PC-9 (cell line): ENCODE data around the gene SON. TPM values are rescaled to one million over a fixed set of nuclear protein-coding genes. Genes with fewer than 3 reads are reported as not detected.
"Not testable (repeated sequence)": the region's sequence is repeated elsewhere in the genome, so short reads cannot be mapped to it uniquely, and the experiment has no call there.

Experiments
- BruUV-seq: library from RNA; stranded (reverse); fragments of 400-500 nt; replicated peaks from 2 replicates; lab custom pipeline; 2021; lab: Mats Ljungman, UMichigan
- CTCF ChIA-PET: fragments of 300-600 bp; sonication (Branson Sonifier 250); formaldehyde crosslinking; loops from one replicate; lab custom pipeline; 2022; ENCODE audit warnings: antibody characterized with exemption; lab: Charles Lee
- POLR2A ChIA-PET: fragments of 300-600 bp; sonication (Branson Sonifier 250); formaldehyde crosslinking; loops from one replicate; lab custom pipeline; 2022; ENCODE audit warnings: antibody characterized with exemption; ENCODE audit not compliant: unreplicated experiment; lab: Charles Lee
- DNase-seq, 2 experiments: peaks; one replicate each; pipeline versions ENCODE4 v3.0.0 to v3.0.0-alpha.2; 2015 to 2022; ENCODE audit warnings: mixed read lengths in 1 of 2
- H2AFZ ChIP-seq: fragments of 200-600 bp; sonication (generic); 2 replicates; pipeline ENCODE4 v1.8.1; 2017; ENCODE audit warnings: antibody characterized with exemption
- H3F3A ChIP-seq: fragments of 200-600 bp; sonication (generic); 2 replicates; pipeline ENCODE4 v1.8.1; 2017; ENCODE audit warnings: antibody characterized with exemption, mild to moderate bottlenecking, low read depth; ENCODE audit not compliant: insufficient read depth
- H3K27ac ChIP-seq: fragments of 200-600 bp; sonication (generic); 2 replicates; pipeline ENCODE4 v1.6.1; 2016; ENCODE audit warnings: mixed run types
- H3K27me3 ChIP-seq: fragments of 200-600 bp; sonication (generic); 2 replicates; pipeline ENCODE4 v1.6.1; 2016; ENCODE audit warnings: low read depth, mixed run types; ENCODE audit not compliant: insufficient read depth
- H3K36me3 ChIP-seq: fragments of 200-600 bp; sonication (generic); 2 replicates; pipeline ENCODE4 v1.6.1; 2016; ENCODE audit warnings: low read depth, mixed run types
- H3K4me1 ChIP-seq: fragments of 200-600 bp; sonication (generic); replicated peaks from 2 replicates; pipeline ENCODE4 v1.6.1; 2016; ENCODE audit warnings: mixed run types; ENCODE audit not compliant: insufficient read depth
- H3K4me2 ChIP-seq: fragments of 200-600 bp; sonication (generic); 2 replicates; pipeline ENCODE4 v1.6.1; 2017; ENCODE audit warnings: mixed run types
- H3K4me3 ChIP-seq: fragments of 200-600 bp; sonication (generic); 2 replicates; pipeline ENCODE4 v1.6.1; 2016; ENCODE audit warnings: mixed run types
- H3K79me2 ChIP-seq: fragments of 200-600 bp; sonication (generic); 2 replicates; pipeline ENCODE4 v1.6.1; 2017; ENCODE audit warnings: low read depth, mixed run types
- H3K9me2 ChIP-seq: fragments of 200-600 bp; sonication (generic); 2 replicates; pipeline ENCODE4 v1.8.1; 2017; ENCODE audit warnings: mild to moderate bottlenecking; ENCODE audit not compliant: insufficient read depth
- H3K9me3 ChIP-seq: fragments of 200-600 bp; sonication (generic); 2 replicates; pipeline ENCODE4 v1.8.1; 2016; ENCODE audit warnings: low read depth; ENCODE audit not compliant: insufficient read depth
- H4K20me1 ChIP-seq: fragments of 200-600 bp; sonication (generic); 2 replicates; pipeline ENCODE4 v1.8.1; 2017; ENCODE audit not compliant: insufficient read depth
- EZH2 ChIP-seq: fragments of 200-600 bp; sonication (generic); IDR thresholded peaks from 2 replicates; pipeline ENCODE4 v1.8.0; 2017; ENCODE audit warnings: antibody characterized with exemption, low read depth
- intact Hi-C: fragments of 100-400 bp; cut with micrococcal nuclease; formaldehyde crosslinking; loops from one replicate; pipeline ENCODE4 v1.10.0; 2022; ENCODE audit not compliant: unreplicated experiment
- total RNA-seq: library from RNA; stranded (reverse); gene quantifications from 2 replicates; pipeline ENCODE4 v1.2.3, GENCODE V29; 2021
- TF ChIP-seq, protein P1 (sequence below): fragments of 200-600 bp; sonication (generic); conservative IDR thresholded peaks from 2 replicates; pipeline ENCODE4 v1.6.1; 2017; ENCODE audit warnings: mixed run types, antibody characterized with exemption, mild to moderate bottlenecking, moderate library complexity

SON gene
- total RNA-seq, 1 experiment from 2014 or later = 158 TPM

DNA sequence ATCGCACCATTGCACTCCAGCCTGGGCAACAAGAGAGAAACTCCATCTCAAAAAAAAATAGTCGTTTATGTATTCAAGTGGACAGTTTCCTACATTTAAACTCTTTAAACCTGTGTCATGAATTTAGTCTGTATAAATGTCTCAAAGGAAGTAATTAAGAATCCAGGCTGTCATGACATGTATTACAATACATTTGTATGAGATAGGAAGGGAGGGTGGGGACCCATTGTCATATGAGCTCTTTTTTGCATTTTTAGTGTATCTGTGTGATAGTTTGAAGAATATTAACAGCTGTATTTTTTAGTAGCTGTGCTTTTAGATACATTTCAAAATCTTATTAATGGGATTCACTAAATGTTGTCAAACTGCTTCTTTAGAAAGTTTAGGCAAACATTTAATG lies 25.6 kb downstream of the SON start:
- H3K36me3 ChIP-seq = peaks cover 20% of the 10 kb centered on the region
- CTCF ChIA-PET = no interaction called here
- H2AFZ ChIP-seq = no peak overlapping the region
- intact Hi-C loops = no loop called here
- TF ChIP-seq, protein P1, sequence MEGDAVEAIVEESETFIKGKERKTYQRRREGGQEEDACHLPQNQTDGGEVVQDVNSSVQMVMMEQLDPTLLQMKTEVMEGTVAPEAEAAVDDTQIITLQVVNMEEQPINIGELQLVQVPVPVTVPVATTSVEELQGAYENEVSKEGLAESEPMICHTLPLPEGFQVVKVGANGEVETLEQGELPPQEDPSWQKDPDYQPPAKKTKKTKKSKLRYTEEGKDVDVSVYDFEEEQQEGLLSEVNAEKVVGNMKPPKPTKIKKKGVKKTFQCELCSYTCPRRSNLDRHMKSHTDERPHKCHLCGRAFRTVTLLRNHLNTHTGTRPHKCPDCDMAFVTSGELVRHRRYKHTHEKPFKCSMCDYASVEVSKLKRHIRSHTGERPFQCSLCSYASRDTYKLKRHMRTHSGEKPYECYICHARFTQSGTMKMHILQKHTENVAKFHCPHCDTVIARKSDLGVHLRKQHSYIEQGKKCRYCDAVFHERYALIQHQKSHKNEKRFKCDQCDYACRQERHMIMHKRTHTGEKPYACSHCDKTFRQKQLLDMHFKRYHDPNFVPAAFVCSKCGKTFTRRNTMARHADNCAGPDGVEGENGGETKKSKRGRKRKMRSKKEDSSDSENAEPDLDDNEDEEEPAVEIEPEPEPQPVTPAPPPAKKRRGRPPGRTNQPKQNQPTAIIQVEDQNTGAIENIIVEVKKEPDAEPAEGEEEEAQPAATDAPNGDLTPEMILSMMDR = no peak
- TF ChIP-seq EZH2 = no peak
- no peaks in the 10 kb centered on the region for H3K9me2 ChIP-seq
- H3K27ac ChIP-seq = no peak overlapping the region
- H3K27me3 ChIP-seq = no peaks in the 10 kb centered on the region
- POLR2A ChIA-PET = interaction anchor here (0.9 kb wide), 1 partner anchor 276 kb away, joined by 4 read pairs; no protein-coding TSS in a partner anchor
- H3K9me3 ChIP-seq = no peaks in the 10 kb centered on the region
- no peak for DNase-seq
- 0 out of 2 replicates have a peak, but pooled peaks cover 2% of the 10 kb centered on the region for H3K79me2 ChIP-seq
- H3K4me2 ChIP-seq = no peak overlapping the region
- peaks cover 11% of the 10 kb centered on the region; the same call in 1 of the 2 replicates for H3F3A ChIP-seq
- no peak overlapping the region for H3K4me3 ChIP-seq
- H3K4me1 ChIP-seq = no peaks in the 10 kb centered on the region
- peaks cover 15% of the 10 kb centered on the region for H4K20me1 ChIP-seq
- no TSS peak for BruUV-seq

DNA sequence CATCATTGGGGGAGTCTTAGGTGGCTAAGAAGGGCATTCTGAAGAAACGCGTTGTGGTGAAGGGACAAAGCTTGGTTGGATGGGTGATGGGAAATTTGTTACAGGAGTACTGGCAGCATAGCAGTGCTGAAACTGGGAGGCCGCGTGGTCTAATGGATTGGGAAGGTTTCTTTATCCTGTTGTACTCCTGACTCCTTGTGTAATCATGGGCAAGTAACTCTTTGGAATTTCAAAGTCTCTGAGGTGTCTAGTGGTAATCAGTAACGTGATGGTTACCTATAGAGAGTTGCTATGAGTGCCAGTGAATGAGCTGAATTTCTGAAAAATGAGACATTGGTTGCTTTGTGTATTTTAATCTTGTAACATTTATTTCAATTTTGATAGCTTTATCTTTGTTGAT lies 27.2 kb downstream of the SON start:
- Histone ChIP-seq H3F3A (peaks cover 20% of the 10 kb centered on the region; the same call in 1 of the 2 replicates), H3K4me2 (no peak overlapping the region), H3K79me2 (no peaks in the 10 kb centered on the region), H3K4me3 (no peak overlapping the region), H3K9me2 (no peaks in the 10 kb centered on the region), H3K27me3 (no peaks in the 10 kb centered on the region), H3K9me3 (no peaks in the 10 kb centered on the region), H3K27ac (no peak overlapping the region), H3K36me3 (peaks cover 20% of the 10 kb centered on the region), H2AFZ (no peak overlapping the region), H3K4me1 (no peaks in the 10 kb centered on the region), H4K20me1 (peaks cover 15% of the 10 kb centered on the region)
- TF ChIP-seq, protein P1 = no peak
- no peak for TF ChIP-seq EZH2
- intact Hi-C loops = no loop called here
- ChIA-PET POLR2A (no interaction called here), CTCF (no interaction called here)
- BruUV-seq = no TSS peak
- no peak for DNase-seq

DNA sequence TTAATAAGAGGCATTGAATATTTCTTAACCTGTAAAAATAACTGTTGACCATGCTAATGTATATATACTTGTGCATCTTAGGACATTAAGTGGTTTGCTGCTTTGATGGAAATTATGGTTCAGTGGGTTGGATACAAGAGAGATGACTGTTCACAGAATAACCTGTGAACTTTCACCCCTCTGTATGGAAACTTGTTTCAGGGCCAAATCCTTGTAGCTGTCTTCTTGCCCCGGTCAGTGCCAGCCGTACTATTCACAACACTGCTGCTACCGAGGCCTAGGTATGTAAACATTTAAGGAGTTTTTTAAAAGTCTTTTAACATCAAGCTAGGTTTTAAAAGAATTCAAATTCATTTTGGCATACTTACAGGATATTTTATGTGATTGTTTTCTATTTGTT lies 29.5 kb downstream of the SON start:
- H3F3A ChIP-seq = peaks cover 20% of the 10 kb centered on the region; the same call in 1 of the 2 replicates
- H3K4me3 ChIP-seq = no peak overlapping the region
- H3K4me1 ChIP-seq = no peaks in the 10 kb centered on the region
- no peak overlapping the region for H3K27ac ChIP-seq
- TF ChIP-seq EZH2 = no peak
- TF ChIP-seq, protein P1 = no peak
- H3K9me2 ChIP-seq = no peaks in the 10 kb centered on the region
- ChIA-PET CTCF (interaction anchor here (0.7 kb wide), 1 partner anchor 11 kb away, joined by 6 read pairs; no protein-coding TSS in a partner anchor), POLR2A (no interaction called here)
- DNase-seq = no peak
- no peak overlapping the region for H3K4me2 ChIP-seq
- peaks cover 11% of the 10 kb centered on the region for H4K20me1 ChIP-seq
- H2AFZ ChIP-seq = no peak overlapping the region
- peaks cover 16% of the 10 kb centered on the region for H3K36me3 ChIP-seq
- no peaks in the 10 kb centered on the region for H3K27me3 ChIP-seq
- no peaks in the 10 kb centered on the region for H3K9me3 ChIP-seq
- BruUV-seq = no TSS peak
- no peaks in the 10 kb centered on the region for H3K79me2 ChIP-seq
- intact Hi-C loops = no loop called here

DNA sequence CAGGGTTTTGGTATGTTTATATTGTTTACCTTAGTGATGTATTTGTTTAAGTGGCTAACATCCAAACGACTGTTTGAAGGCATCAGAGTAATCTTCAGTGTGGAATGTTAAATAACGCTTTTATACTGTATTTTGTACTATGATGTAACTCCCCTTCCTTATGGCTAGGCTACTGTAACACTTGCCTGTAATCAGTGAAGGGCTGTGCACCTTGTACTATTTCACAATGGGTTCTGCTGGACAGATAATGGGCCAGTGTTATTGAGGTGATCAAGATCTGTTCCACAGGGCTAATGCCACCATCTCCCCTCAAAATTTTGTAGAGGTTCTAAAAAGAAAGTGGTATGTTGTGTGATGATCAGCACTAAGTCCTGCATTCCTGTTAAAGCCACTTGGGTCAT lies 33.9 kb downstream of the SON start:
- H3K4me2 ChIP-seq, H2AFZ ChIP-seq, H3K79me2 ChIP-seq, H4K20me1 ChIP-seq, H3K4me3 ChIP-seq, H3K9me2 ChIP-seq, H3K27me3 ChIP-seq, BruUV-seq, H3K27ac ChIP-seq, H3K4me1 ChIP-seq, DNase-seq, POLR2A ChIA-PET, intact Hi-C loops, H3K9me3 ChIP-seq: not testable (repeated sequence)
- Histone ChIP-seq H3F3A (peaks cover 39% of the 10 kb centered on the region; the same call in 1 of the 2 replicates), H3K36me3 (peaks cover 10% of the 10 kb centered on the region)
- CTCF ChIA-PET = interaction anchor here (0.7 kb wide), 1 partner anchor 823 kb away, joined by 3 read pairs; no protein-coding TSS in a partner anchor
